GM12878 (cell line): ENCODE data around the gene RPL7L1. TPM values are rescaled to one million over a fixed set of nuclear protein-coding genes. Genes with fewer than 3 reads are reported as not detected.
A peak's percentile ranks its signal among the peaks of the same experiment; 100 is the strongest.

Experiments
- ATF7 ChIP-seq: fragments of 450-650 bp; IDR thresholded peaks from 2 replicates; pipeline ENCODE4 v1.6.1; 2016; ENCODE audit warnings: low read depth, mild to moderate bottlenecking
- DPF2 ChIP-seq: fragments of 450-650 bp; IDR thresholded peaks from 2 replicates; pipeline ENCODE4 v1.6.1; 2017; ENCODE audit warnings: mild to moderate bottlenecking
- ETV6 ChIP-seq, 2 experiments: fragments of 450-650 bp in 1 of 2; IDR thresholded peaks in 1 of 2; conservative IDR thresholded peaks in 1 of 2; 2 replicates each; pipeline ENCODE4 v1.6.1; 2014; ENCODE audit warnings: antibody characterized with exemption in 1 of 2, borderline replicate concordance in 1 of 2, low read depth in 1 of 2, mild to moderate bottlenecking in 1 of 2, moderate library complexity in 1 of 2
- HDGF ChIP-seq: fragments of 450-650 bp; IDR thresholded peaks from 2 replicates; pipeline ENCODE4 v1.6.1; 2016; ENCODE audit warnings: antibody characterized with exemption
- MTA3 ChIP-seq: IDR thresholded peaks from 2 replicates; pipeline ENCODE4 v1.6.1; 2012; ENCODE audit warnings: low read length, inconsistent platforms, borderline replicate concordance
- RAD51 ChIP-seq: fragments of 450-650 bp; IDR thresholded peaks from 2 replicates; pipeline ENCODE4 v1.6.1; 2016; ENCODE audit warnings: moderate library complexity, mild to moderate bottlenecking, inconsistent platforms
- RCOR1 ChIP-seq: conservative IDR thresholded peaks from 2 replicates; pipeline ENCODE4 v1.6.1; 2012; ENCODE audit warnings: low read depth, low read length, improper control_type of control experiment
- SKIL ChIP-seq: fragments of 450-650 bp; IDR thresholded peaks from 2 replicates; pipeline ENCODE4 v1.6.1; 2017; ENCODE audit warnings: mild to moderate bottlenecking, low read depth, inconsistent platforms; ENCODE audit not compliant: poor library complexity, severe bottlenecking
- SMAD1 ChIP-seq: fragments of 450-650 bp; IDR thresholded peaks from 2 replicates; pipeline ENCODE4 v1.6.1; 2018; ENCODE audit warnings: mild to moderate bottlenecking, low read depth; ENCODE audit not compliant: partially characterized antibody
- SMAD5 ChIP-seq: IDR thresholded peaks from 2 replicates; pipeline ENCODE4 v1.6.1; 2016; ENCODE audit warnings: antibody characterized with exemption, low read depth
- SPI1 ChIP-seq: IDR thresholded peaks from 2 replicates; pipeline ENCODE4 v1.6.1; 2011; ENCODE audit warnings: low read depth, mild to moderate bottlenecking, low read length, moderate library complexity, borderline replicate concordance; ENCODE audit not compliant: insufficient read depth
- STAT3 ChIP-seq: IDR thresholded peaks from 2 replicates; pipeline ENCODE4 v1.6.1; 2011; ENCODE audit warnings: low read depth, low read length, improper control_type of control experiment
- TARDBP ChIP-seq: IDR thresholded peaks from 2 replicates; pipeline ENCODE4 v1.6.1; 2016; ENCODE audit warnings: borderline replicate concordance
- TCF12 ChIP-seq: IDR thresholded peaks from 2 replicates; pipeline ENCODE4 v1.6.1; 2011; ENCODE audit warnings: low read depth, mild to moderate bottlenecking, low read length
- TCF3 ChIP-seq: IDR thresholded peaks from 2 replicates; pipeline ENCODE4 v1.6.1; 2012; ENCODE audit warnings: low read depth, mild to moderate bottlenecking, low read length, borderline replicate concordance; ENCODE audit not compliant: insufficient read depth
- TCF7 ChIP-seq: IDR thresholded peaks from 2 replicates; pipeline ENCODE4 v1.6.1; 2014; ENCODE audit warnings: antibody characterized with exemption, borderline replicate concordance
- ZBTB33 ChIP-seq: fragments of 450-650 bp; IDR thresholded peaks from 2 replicates; pipeline ENCODE4 v1.6.1; 2017; ENCODE audit warnings: mild to moderate bottlenecking
- polyA plus RNA-seq, 11 experiments: library from polyadenylated mRNA; depleted of rRNA in 4 of 11; unstranded in 6 of 11; stranded (reverse) in 5 of 11; fragments of >200 nt; fragmentation: Nextera tagmentation in 4 of 11; fragmentation: Illumina TruSeq in 1 of 11; extraction: Ambion mirVana in 4 of 11; extraction: Trizol in 1 of 11; gene quantifications; 1 replicate in 1 of 11; 2 replicates in 10 of 11; pipeline versions ENCODE4 v1.2.1 to v1.2.3, GENCODE V29; 2011 to 2016; ENCODE audit warnings: inconsistent platforms in 2 of 11, missing spikeins in 2 of 11, low read depth in 1 of 11
- total RNA-seq, 4 experiments: library from RNA; depleted of rRNA in 3 of 4; stranded (reverse); fragments of >200 nt in 3 of 4; fragmentation: Illumina TruSeq in 1 of 4; extraction: Trizol in 1 of 4; gene quantifications; 2 replicates each; pipeline versions ENCODE4 v1.2.1 to v1.2.3, GENCODE V29; 2013 to 2021
- TF ChIP-seq, protein P1 (sequence below): IDR thresholded peaks from 2 replicates; pipeline ENCODE4 v1.6.1; 2011; ENCODE audit warnings: borderline replicate concordance, low read depth, mild to moderate bottlenecking, moderate library complexity, mixed read lengths, low read length; ENCODE audit not compliant: insufficient read depth; ENCODE audit errors: extremely low read length
- TF ChIP-seq, protein P2 (sequence below), 3 experiments: IDR thresholded peaks in 2 of 3; conservative IDR thresholded peaks in 1 of 3; 2 replicates each; pipeline ENCODE4 v1.5.1; 2011; ENCODE audit warnings: low read depth in 3 of 3, low read length in 3 of 3, mild to moderate bottlenecking in 3 of 3, control low read depth in 2 of 3, moderate library complexity in 2 of 3, inconsistent platforms in 1 of 3, mixed read lengths in 1 of 3; ENCODE audit not compliant: control insufficient read depth in 2 of 3, insufficient read depth in 1 of 3; ENCODE audit errors: extremely low read depth in 1 of 3
- TF ChIP-seq, protein P3 (sequence below): fragments of 450-650 bp; IDR thresholded peaks from 2 replicates; pipeline ENCODE4 v1.6.1; 2014; ENCODE audit warnings: mild to moderate bottlenecking

RPL7L1 gene
- total and polyA plus RNA-seq, 10 of the 15 experiments (the other 5 are each of a cell fraction or from before 2014, with no cell fraction given), result 54.1 to 154 (median 104) TPM

GRCh38 chr6:42890311-42891198, 11.1 kb downstream of the RPL7L1 start (continued):
- TF ChIP-seq ETV6 (conservative IDR thresholded peaks at IDR 0.05 in 1 of 2, IDR thresholded peaks at IDR 0.05 in 1 of 2; ENCODE audit: borderline replicate concordance in 1 of 2, low read depth in 1 of 2), result no peak
- peak; percentile 85 for TF ChIP-seq SKIL
- TF ChIP-seq TCF3, result no peak; the same call in 1 of the 2 replicates
- TF ChIP-seq ZBTB33, result peak; percentile 67; the same call in 1 of the 2 replicates
- TF ChIP-seq, protein P1, sequence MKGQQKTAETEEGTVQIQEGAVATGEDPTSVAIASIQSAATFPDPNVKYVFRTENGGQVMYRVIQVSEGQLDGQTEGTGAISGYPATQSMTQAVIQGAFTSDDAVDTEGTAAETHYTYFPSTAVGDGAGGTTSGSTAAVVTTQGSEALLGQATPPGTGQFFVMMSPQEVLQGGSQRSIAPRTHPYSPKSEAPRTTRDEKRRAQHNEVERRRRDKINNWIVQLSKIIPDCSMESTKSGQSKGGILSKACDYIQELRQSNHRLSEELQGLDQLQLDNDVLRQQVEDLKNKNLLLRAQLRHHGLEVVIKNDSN, result no peak
- no peak; the same call in 1 of the 2 replicates for TF ChIP-seq TCF7
- TF ChIP-seq ATF7, result peak; percentile 99
- TF ChIP-seq DPF2, result peak; percentile 70
- peak; percentile 94; the same call in 1 of the 2 replicates for TF ChIP-seq HDGF
- peak; percentile 77; the same call in 1 of the 2 replicates for TF ChIP-seq MTA3
- peak; percentile 61 for TF ChIP-seq SMAD1
- TF ChIP-seq RCOR1, result 0 out of 2 replicates have a peak, but pooled peaks have one; percentile 0
- TF ChIP-seq, protein P2, sequence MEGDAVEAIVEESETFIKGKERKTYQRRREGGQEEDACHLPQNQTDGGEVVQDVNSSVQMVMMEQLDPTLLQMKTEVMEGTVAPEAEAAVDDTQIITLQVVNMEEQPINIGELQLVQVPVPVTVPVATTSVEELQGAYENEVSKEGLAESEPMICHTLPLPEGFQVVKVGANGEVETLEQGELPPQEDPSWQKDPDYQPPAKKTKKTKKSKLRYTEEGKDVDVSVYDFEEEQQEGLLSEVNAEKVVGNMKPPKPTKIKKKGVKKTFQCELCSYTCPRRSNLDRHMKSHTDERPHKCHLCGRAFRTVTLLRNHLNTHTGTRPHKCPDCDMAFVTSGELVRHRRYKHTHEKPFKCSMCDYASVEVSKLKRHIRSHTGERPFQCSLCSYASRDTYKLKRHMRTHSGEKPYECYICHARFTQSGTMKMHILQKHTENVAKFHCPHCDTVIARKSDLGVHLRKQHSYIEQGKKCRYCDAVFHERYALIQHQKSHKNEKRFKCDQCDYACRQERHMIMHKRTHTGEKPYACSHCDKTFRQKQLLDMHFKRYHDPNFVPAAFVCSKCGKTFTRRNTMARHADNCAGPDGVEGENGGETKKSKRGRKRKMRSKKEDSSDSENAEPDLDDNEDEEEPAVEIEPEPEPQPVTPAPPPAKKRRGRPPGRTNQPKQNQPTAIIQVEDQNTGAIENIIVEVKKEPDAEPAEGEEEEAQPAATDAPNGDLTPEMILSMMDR (IDR thresholded peaks at IDR 0.05 in 2 of 3, conservative IDR thresholded peaks at IDR 0.05 in 1 of 3; ENCODE audit: control insufficient read depth in 2 of 3, extremely low read depth in 1 of 3, insufficient read depth in 1 of 3, low read depth in 3 of 3, low read length in 3 of 3), result no peak
- TF ChIP-seq RAD51, result 0 out of 2 replicates have a peak, but pooled peaks have one; percentile 24
- TF ChIP-seq TCF12, result 0 out of 2 replicates have a peak, but pooled peaks have one; percentile 34
- peak; percentile 39; the same call in 1 of the 2 replicates for TF ChIP-seq SPI1
- TF ChIP-seq TARDBP, result peak; percentile 15; the same call in 1 of the 2 replicates
- TF ChIP-seq, protein P3, sequence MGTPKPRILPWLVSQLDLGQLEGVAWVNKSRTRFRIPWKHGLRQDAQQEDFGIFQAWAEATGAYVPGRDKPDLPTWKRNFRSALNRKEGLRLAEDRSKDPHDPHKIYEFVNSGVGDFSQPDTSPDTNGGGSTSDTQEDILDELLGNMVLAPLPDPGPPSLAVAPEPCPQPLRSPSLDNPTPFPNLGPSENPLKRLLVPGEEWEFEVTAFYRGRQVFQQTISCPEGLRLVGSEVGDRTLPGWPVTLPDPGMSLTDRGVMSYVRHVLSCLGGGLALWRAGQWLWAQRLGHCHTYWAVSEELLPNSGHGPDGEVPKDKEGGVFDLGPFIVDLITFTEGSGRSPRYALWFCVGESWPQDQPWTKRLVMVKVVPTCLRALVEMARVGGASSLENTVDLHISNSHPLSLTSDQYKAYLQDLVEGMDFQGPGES, result no peak
- no peak for TF ChIP-seq STAT3
- peak; percentile 80; the same call in 1 of the 2 replicates for TF ChIP-seq SMAD5
